Lower lobe of right lung (tissue), 2 donors: ENCODE measurements around the gene OR8B12. TPM values are rescaled to one million over a fixed set of nuclear protein-coding genes. Genes with fewer than 3 reads are reported as not detected.

Source experiments
- ATAC-seq, 2 donors: fragments of 200-7000 bp; cut with Tn5 transposase; one replicate each; pipeline ENCODE4 v1.9.1; 2020 to 2022; ENCODE audit warnings: mild to moderate bottlenecking in 2 of 2, moderate library complexity in 2 of 2
- DNase-seq: peaks from one replicate; pipeline ENCODE4 v3.0.0-alpha.2; 2020
- H3K27ac ChIP-seq: fragments of 200-600 bp; one replicate; pipeline ENCODE4 v1.8.0; 2022
- H3K27me3 ChIP-seq: fragments of 200-600 bp; one replicate; pipeline ENCODE4 v1.8.0; 2022; ENCODE audit warnings: low read depth
- H3K36me3 ChIP-seq: fragments of 200-600 bp; one replicate; pipeline ENCODE4 v1.8.0; 2022; ENCODE audit warnings: mild to moderate bottlenecking
- H3K4me1 ChIP-seq: fragments of 200-600 bp; one replicate; pipeline ENCODE4 v1.8.0; 2022
- H3K4me3 ChIP-seq: fragments of 200-600 bp; one replicate; pipeline ENCODE4 v1.8.0; 2022; ENCODE audit warnings: mild to moderate bottlenecking
- H3K9me3 ChIP-seq: fragments of 200-600 bp; one replicate; pipeline ENCODE4 v1.8.0; 2022
- intact Hi-C: fragments of 100-400 bp; cut with DNase I; formaldehyde crosslinking; loops from one replicate; pipeline ENCODE4 v1.11.0; 2022
- total RNA-seq: library from RNA; stranded (reverse); fragmentation: NEBNext Ultra II Directional; extraction: Animal tissue kit (Norgen Biotek cat#: 25700); gene quantifications from one replicate; pipeline ENCODE4 v1.2.1, GENCODE V29; 2021
- TF ChIP-seq, protein P1 (sequence below): fragments of 200-600 bp; IDR thresholded peaks from one replicate; pipeline ENCODE4 v1.8.0; 2022; ENCODE audit warnings: antibody characterized with exemption, mild to moderate bottlenecking
- donor health status: DM: no; HTN: yes; CAD: no; lungs with severe emphysema.

The OR8B12 gene
- total RNA-seq, 1 donor from 2014 or later: not detected

DNA sequence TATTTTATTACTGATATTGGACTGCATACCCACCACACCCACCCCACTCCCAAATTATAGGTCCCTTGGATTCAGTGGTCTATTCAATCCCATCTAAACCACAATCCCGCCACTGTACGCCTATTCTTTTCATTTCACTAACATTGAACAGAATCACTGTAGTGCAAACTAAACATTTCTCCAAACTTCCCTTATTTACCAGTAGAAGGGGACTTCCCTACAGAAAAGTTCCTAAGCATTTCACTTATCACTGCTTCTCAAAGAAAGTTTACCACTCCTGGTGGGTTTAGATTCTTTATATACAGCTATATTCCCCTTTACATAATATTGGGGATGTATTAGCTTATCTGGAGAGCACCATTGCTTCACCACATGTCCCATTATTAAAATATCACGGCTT, 29.3 kb downstream of the OR8B12 start:
- ATAC-seq (no peak), DNase-seq (no peak)
- H3K4me3 ChIP-seq: no peak overlapping the region
- H3K36me3 ChIP-seq: no peaks in the 10 kb centered on the region
- H3K4me1 ChIP-seq: no peaks in the 10 kb centered on the region
- H3K27ac ChIP-seq: no peak overlapping the region
- H3K27me3 ChIP-seq: no peaks in the 10 kb centered on the region
- TF ChIP-seq, protein P1, sequence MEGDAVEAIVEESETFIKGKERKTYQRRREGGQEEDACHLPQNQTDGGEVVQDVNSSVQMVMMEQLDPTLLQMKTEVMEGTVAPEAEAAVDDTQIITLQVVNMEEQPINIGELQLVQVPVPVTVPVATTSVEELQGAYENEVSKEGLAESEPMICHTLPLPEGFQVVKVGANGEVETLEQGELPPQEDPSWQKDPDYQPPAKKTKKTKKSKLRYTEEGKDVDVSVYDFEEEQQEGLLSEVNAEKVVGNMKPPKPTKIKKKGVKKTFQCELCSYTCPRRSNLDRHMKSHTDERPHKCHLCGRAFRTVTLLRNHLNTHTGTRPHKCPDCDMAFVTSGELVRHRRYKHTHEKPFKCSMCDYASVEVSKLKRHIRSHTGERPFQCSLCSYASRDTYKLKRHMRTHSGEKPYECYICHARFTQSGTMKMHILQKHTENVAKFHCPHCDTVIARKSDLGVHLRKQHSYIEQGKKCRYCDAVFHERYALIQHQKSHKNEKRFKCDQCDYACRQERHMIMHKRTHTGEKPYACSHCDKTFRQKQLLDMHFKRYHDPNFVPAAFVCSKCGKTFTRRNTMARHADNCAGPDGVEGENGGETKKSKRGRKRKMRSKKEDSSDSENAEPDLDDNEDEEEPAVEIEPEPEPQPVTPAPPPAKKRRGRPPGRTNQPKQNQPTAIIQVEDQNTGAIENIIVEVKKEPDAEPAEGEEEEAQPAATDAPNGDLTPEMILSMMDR: no peak
- intact Hi-C loops: no loop called here
- H3K9me3 ChIP-seq: no peaks in the 10 kb centered on the region

DNA sequence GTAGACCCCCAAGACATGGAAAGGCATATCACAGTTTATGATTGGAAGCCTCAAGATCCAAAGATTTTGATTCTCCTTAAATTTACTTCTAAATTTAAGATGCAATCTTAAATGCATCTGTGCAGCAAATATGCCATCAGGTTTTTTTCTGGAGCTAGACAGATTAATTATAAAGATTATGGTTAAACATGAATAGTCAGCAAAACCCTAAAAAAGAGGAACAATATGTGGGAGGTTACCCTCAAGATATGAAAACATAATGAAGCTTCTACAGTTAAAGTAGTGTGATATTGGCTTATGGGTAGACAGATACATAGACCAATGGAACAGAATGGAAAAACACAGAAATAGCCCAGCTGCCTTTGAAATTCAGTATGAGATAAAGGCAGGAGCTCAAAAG, 31.7 kb downstream of the OR8B12 start:
- no peaks in the 10 kb centered on the region for H3K9me3 ChIP-seq
- ATAC-seq (no peak), DNase-seq (no peak)
- no peak overlapping the region for H3K4me3 ChIP-seq
- TF ChIP-seq, protein P1: no peak
- H3K27me3 ChIP-seq: no peaks in the 10 kb centered on the region
- H3K4me1 ChIP-seq: no peaks in the 10 kb centered on the region
- intact Hi-C loops: no loop called here
- H3K36me3 ChIP-seq: no peaks in the 10 kb centered on the region
- H3K27ac ChIP-seq: no peak overlapping the region

DNA sequence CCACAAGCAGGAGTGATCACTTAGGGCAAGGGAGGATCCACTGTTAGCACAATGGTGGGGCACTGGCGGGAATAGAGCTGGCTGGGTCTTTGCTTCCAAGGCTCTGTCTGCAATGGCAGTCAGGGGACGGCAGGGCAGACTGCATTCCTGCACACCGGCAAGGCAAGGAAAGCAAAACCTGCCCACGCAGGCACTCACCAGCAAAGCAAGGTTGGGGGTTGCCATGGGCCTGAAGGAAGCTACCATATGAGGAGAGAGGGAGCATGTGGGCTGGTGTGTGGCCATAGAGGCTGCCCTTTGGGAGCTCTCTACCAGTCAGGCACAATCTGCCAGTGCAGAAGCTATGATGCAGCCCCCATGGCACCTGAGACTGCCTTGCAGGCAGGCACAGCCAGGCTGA, 33.2 kb downstream of the OR8B12 start:
- DNase-seq (no peak), ATAC-seq (no peak)
- Histone ChIP-seq H3K36me3 (no peaks in the 10 kb centered on the region), H3K4me1 (no peaks in the 10 kb centered on the region), H3K27ac (no peak overlapping the region), H3K4me3 (no peak overlapping the region), H3K27me3 (no peaks in the 10 kb centered on the region), H3K9me3 (no peaks in the 10 kb centered on the region)
- TF ChIP-seq, protein P1: no peak
- intact Hi-C loops: no loop called here

DNA sequence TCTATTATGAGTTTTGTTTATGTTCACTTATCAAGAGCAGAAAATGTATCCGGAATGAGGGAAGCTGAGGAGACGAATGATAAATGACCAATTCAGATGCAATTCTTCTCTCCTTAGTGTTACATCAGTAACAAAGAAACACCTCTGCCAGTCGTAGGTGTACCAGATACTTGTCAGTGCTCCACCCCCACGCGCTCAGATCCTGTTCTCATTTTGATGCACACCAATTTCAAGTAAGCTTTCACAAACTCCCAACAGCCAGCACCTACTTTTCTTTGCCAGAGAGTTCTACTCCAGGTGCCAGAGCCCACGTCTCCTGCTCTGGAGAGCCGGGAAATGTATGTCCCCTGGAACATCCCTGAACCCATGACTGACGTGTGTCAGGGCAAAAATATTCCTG, 43.7 kb downstream of the OR8B12 start:
- no peak overlapping the region for H3K4me3 ChIP-seq
- H3K9me3 ChIP-seq: no peaks in the 10 kb centered on the region
- no peak overlapping the region for H3K27ac ChIP-seq
- no peak for ATAC-seq
- H3K27me3 ChIP-seq: no peaks in the 10 kb centered on the region
- no peaks in the 10 kb centered on the region for H3K4me1 ChIP-seq
- TF ChIP-seq, protein P1: no peak
- DNase-seq: no peak
- intact Hi-C loops: no loop called here
- H3K36me3 ChIP-seq: no peaks in the 10 kb centered on the region

DNA sequence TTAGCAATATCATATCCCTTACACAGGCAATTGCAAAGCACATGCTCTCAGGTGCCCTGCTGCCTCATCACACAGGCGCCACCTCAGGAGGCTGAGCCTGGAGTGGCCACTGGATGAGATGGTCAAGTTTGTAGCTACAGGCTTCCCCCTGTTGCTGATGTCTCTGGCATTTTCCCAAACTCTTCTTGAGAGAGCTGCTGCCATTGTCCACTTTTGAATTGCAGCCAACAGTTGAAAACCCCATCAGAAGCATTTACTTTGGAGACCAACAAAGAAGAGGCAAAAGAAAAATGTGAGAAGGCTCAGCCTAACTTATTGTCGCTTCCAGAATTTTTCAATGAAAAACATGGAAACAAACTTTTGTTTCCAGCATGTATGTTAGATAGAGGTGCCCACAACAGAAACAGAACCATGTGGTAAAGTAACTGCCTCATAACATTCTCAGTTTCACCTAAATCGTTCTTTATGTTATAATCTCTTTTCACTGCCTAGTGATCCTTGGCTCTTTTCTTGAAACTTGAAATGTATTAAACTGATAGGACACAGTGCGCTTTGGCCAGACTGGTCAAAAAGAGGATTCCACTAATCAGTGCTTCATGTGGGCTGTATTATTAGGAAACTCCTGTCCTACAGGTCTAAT, 50.3 kb downstream of the OR8B12 start:
- no peaks in the 10 kb centered on the region for H3K27me3 ChIP-seq
- H3K4me3 ChIP-seq: no peak overlapping the region
- TF ChIP-seq, protein P1: no peak
- no peaks in the 10 kb centered on the region for H3K4me1 ChIP-seq
- no peak for DNase-seq
- no peak overlapping the region for H3K27ac ChIP-seq
- ATAC-seq: no peak
- no peaks in the 10 kb centered on the region for H3K9me3 ChIP-seq
- intact Hi-C loops: no loop called here
- no peaks in the 10 kb centered on the region for H3K36me3 ChIP-seq

Other genes starting within 250 kb of the OR8B12 start
- not detected for gene OR8D1, start 229.7 kb downstream of the OR8B12 start, total RNA-seq
- gene OR8D2, start 223.5 kb downstream of the OR8B12 start, total RNA-seq: not detected
- not detected for gene OR8B2, start 159.2 kb downstream of the OR8B12 start, total RNA-seq
- gene OR8B3, start 144.6 kb downstream of the OR8B12 start, total RNA-seq: not detected
- not detected for gene OR8B4, start 118.8 kb downstream of the OR8B12 start, total RNA-seq
- gene OR8B8, start 98.0 kb downstream of the OR8B12 start, total RNA-seq: not detected
- not detected for gene OR8A1, start 26.3 kb upstream of the OR8B12 start, total RNA-seq
- not detected for gene PANX3, start 67.8 kb upstream of the OR8B12 start, total RNA-seq
- gene TBRG1, start 79.2 kb upstream of the OR8B12 start, total RNA-seq: 46.3 TPM
- 41.4 TPM for gene SIAE, start 130.1 kb upstream of the OR8B12 start, total RNA-seq
- 8.5 TPM for gene SPA17, start 130.2 kb upstream of the OR8B12 start, total RNA-seq
- 99.1 TPM for gene NRGN, start 196.3 kb upstream of the OR8B12 start, total RNA-seq
- gene VSIG2, start 208.6 kb upstream of the OR8B12 start, total RNA-seq: 30.5 TPM
- gene ESAM, start 218.6 kb upstream of the OR8B12 start, total RNA-seq: 131 TPM